Measurements from ENCODE around the gene SOWAHA.

DNA sequence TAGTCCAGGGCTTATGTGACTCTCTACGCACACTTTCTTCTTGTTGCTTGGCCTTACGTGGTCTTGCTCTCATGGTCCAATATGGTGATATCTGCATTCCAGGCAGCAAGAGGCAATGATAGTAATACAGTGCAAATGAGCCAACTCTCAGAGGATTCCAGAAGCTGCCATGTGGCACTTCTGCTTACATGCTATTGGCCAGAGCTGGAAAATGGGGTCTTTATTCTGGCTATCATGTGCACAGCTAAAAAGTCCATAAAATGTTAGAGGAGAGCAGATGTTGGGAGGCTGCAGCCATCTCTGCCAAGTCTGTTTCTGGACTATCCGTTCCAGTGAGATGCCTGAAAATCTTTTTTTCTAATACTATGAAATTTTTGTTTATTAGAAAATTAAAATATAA lies 33.1 kb upstream of the SOWAHA start:
- no peak for TF ChIP-seq FOXA1 (IDR thresholded peaks at IDR 0.05)
- no peak for TF ChIP-seq SP1 (IDR thresholded peaks at IDR 0.05)
- TF ChIP-seq SUZ12 (IDR thresholded peaks at IDR 0.05), result no peak
- no peak for TF ChIP-seq BHLHE40 (IDR thresholded peaks at IDR 0.05; ENCODE audit: borderline replicate concordance)
- TF ChIP-seq FOXK2 (IDR thresholded peaks at IDR 0.05), result no peak
- no peak for TF ChIP-seq HDGF (IDR thresholded peaks at IDR 0.05; ENCODE audit: borderline replicate concordance)
- TF ChIP-seq NFRKB (IDR thresholded peaks at IDR 0.05), result no peak
- TF ChIP-seq ELF4 (IDR thresholded peaks at IDR 0.05), result no peak
